Measurements from ENCODE around the gene SNX20.

The SNX20 gene

GRCh38 chr16:50680556-50680893 is 587 bp downstream of the SNX20 start:
- peak overlapping the region; percentile 93 for H3K4me3 Mint-ChIP-seq
- H3K36me3 Mint-ChIP-seq (ENCODE audit: low read depth), result peaks cover 46% of the 10 kb centered on the region

GRCh38 chr16:50679676-50680555 is 1.2 kb downstream of the SNX20 start:
- Mint-ChIP-seq H3K36me3 (ENCODE audit: low read depth) (peaks cover 52% of the 10 kb centered on the region), H3K4me1 (ENCODE audit: low read depth) (peaks cover 64% of the 10 kb centered on the region), H3K9me3 (no peaks in the 10 kb centered on the region), H3K4me3 (peak overlapping the region; percentile 93), H3K27ac (peak overlapping the region; percentile 85), H3K27me3 (ENCODE audit: low read depth) (no peaks in the 10 kb centered on the region)
- no peak for DNase-seq (ENCODE audit: low spot score)

More at GRCh38 chr16:50680556-50680893, 587 bp downstream of the SNX20 start:
- no peaks in the 10 kb centered on the region for H3K9me3 Mint-ChIP-seq
- H3K27ac Mint-ChIP-seq, result peak overlapping the region; percentile 85
- peaks cover 70% of the 10 kb centered on the region for H3K4me1 Mint-ChIP-seq (ENCODE audit: low read depth)
- H3K27me3 Mint-ChIP-seq (ENCODE audit: low read depth), result no peaks in the 10 kb centered on the region
- DNase-seq (ENCODE audit: low spot score), result no peak

GRCh38 chr16:50679266-50679665 is 1.8 kb downstream of the SNX20 start:
- Mint-ChIP-seq H3K4me1 (ENCODE audit: low read depth) (peaks cover 57% of the 10 kb centered on the region), H3K27me3 (ENCODE audit: low read depth) (no peaks in the 10 kb centered on the region), H3K36me3 (ENCODE audit: low read depth) (peaks cover 56% of the 10 kb centered on the region), H3K4me3 (peak overlapping the region; percentile 93), H3K9me3 (no peaks in the 10 kb centered on the region), H3K27ac (peak overlapping the region; percentile 85)
- no peak for DNase-seq (ENCODE audit: low spot score)

- Mint-ChIP-seq H3K9me3 (peaks cover 3% of the 10 kb centered on the region), H3K27ac (peak overlapping the region; percentile 34), H3K4me1 (ENCODE audit: low read depth) (peaks cover 51% of the 10 kb centered on the region), H3K4me3 (peak overlapping the region; percentile 93), H3K27me3 (ENCODE audit: low read depth) (no peaks in the 10 kb centered on the region), H3K36me3 (ENCODE audit: low read depth) (peaks cover 62% of the 10 kb centered on the region)
- DNase-seq (ENCODE audit: low spot score), result no peak
Observed at GRCh38 chr16:50678531-50678930, 2.6 kb downstream of the SNX20 start.

- Mint-ChIP-seq H3K36me3 (ENCODE audit: low read depth) (peaks cover 72% of the 10 kb centered on the region), H3K4me3 (peak overlapping the region; percentile 93), H3K27me3 (ENCODE audit: low read depth) (no peaks in the 10 kb centered on the region), H3K27ac (peak overlapping the region; percentile 67), H3K9me3 (peaks cover 11% of the 10 kb centered on the region), H3K4me1 (ENCODE audit: low read depth) (peaks cover 42% of the 10 kb centered on the region)
- no peak for DNase-seq (ENCODE audit: low spot score)
Observed at GRCh38 chr16:50677351-50677750, 3.8 kb downstream of the SNX20 start.

- H3K4me1 Mint-ChIP-seq (ENCODE audit: low read depth), result peaks cover 37% of the 10 kb centered on the region
- H3K27ac Mint-ChIP-seq, result no peak overlapping the region
- no peak overlapping the region for H3K4me3 Mint-ChIP-seq
- H3K27me3 Mint-ChIP-seq (ENCODE audit: low read depth), result no peaks in the 10 kb centered on the region
- DNase-seq (ENCODE audit: low spot score), result no peak
- peaks cover 78% of the 10 kb centered on the region for H3K36me3 Mint-ChIP-seq (ENCODE audit: low read depth)
- H3K9me3 Mint-ChIP-seq, result peaks cover 16% of the 10 kb centered on the region
Observed at GRCh38 chr16:50676684-50677225, 4.4 kb downstream of the SNX20 start.

- peaks cover 21% of the 10 kb centered on the region for H3K9me3 Mint-ChIP-seq
- no peak for DNase-seq (ENCODE audit: low spot score)
- H3K4me1 Mint-ChIP-seq (ENCODE audit: low read depth), result peaks cover 36% of the 10 kb centered on the region
- H3K27ac Mint-ChIP-seq, result no peak overlapping the region
- H3K36me3 Mint-ChIP-seq (ENCODE audit: low read depth), result peaks cover 86% of the 10 kb centered on the region
- no peaks in the 10 kb centered on the region for H3K27me3 Mint-ChIP-seq (ENCODE audit: low read depth)
- H3K4me3 Mint-ChIP-seq, result no peak overlapping the region
Observed at GRCh38 chr16:50675686-50676610, 5.2 kb downstream of the SNX20 start.

- H3K4me3 Mint-ChIP-seq, result no peak overlapping the region
- DNase-seq (ENCODE audit: low spot score), result no peak
- peaks cover 92% of the 10 kb centered on the region for H3K36me3 Mint-ChIP-seq (ENCODE audit: low read depth)
- H3K9me3 Mint-ChIP-seq, result peaks cover 21% of the 10 kb centered on the region
- no peaks in the 10 kb centered on the region for H3K27me3 Mint-ChIP-seq (ENCODE audit: low read depth)
- H3K4me1 Mint-ChIP-seq (ENCODE audit: low read depth), result peaks cover 30% of the 10 kb centered on the region
- no peak overlapping the region for H3K27ac Mint-ChIP-seq
Observed at GRCh38 chr16:50674831-50675230, 6.3 kb downstream of the SNX20 start.

- Mint-ChIP-seq H3K4me3 (no peak overlapping the region), H3K36me3 (ENCODE audit: low read depth) (peaks cover 93% of the 10 kb centered on the region), H3K9me3 (peaks cover 21% of the 10 kb centered on the region), H3K4me1 (ENCODE audit: low read depth) (peaks cover 21% of the 10 kb centered on the region), H3K27me3 (ENCODE audit: low read depth) (no peaks in the 10 kb centered on the region), H3K27ac (no peak overlapping the region)
- no peak for DNase-seq (ENCODE audit: low spot score)
Observed at GRCh38 chr16:50673496-50674275, 7.4 kb downstream of the SNX20 start.

- Mint-ChIP-seq H3K9me3 (peaks cover 21% of the 10 kb centered on the region), H3K27ac (peak overlapping the region; percentile 43), H3K36me3 (ENCODE audit: low read depth) (peaks cover 84% of the 10 kb centered on the region), H3K27me3 (ENCODE audit: low read depth) (no peaks in the 10 kb centered on the region), H3K4me3 (no peak overlapping the region), H3K4me1 (ENCODE audit: low read depth) (peaks cover 23% of the 10 kb centered on the region)
- DNase-seq (ENCODE audit: low spot score), result no peak
Observed at GRCh38 chr16:50671644-50672260, 9.4 kb downstream of the SNX20 start.

- Mint-ChIP-seq H3K4me1 (ENCODE audit: low read depth) (peaks cover 28% of the 10 kb centered on the region), H3K27ac (no peak overlapping the region), H3K36me3 (ENCODE audit: low read depth) (peaks cover 71% of the 10 kb centered on the region), H3K4me3 (no peak overlapping the region), H3K27me3 (ENCODE audit: low read depth) (no peaks in the 10 kb centered on the region), H3K9me3 (peaks cover 21% of the 10 kb centered on the region)
- no peak for DNase-seq (ENCODE audit: low spot score)
Observed at GRCh38 chr16:50670476-50670875, 10.6 kb downstream of the SNX20 start.

- H3K27me3 Mint-ChIP-seq (ENCODE audit: low read depth), result no peaks in the 10 kb centered on the region
- peaks cover 21% of the 10 kb centered on the region for H3K9me3 Mint-ChIP-seq
- DNase-seq (ENCODE audit: low spot score), result no peak
- peaks cover 34% of the 10 kb centered on the region for H3K4me1 Mint-ChIP-seq (ENCODE audit: low read depth)
- peaks cover 67% of the 10 kb centered on the region for H3K36me3 Mint-ChIP-seq (ENCODE audit: low read depth)
- H3K27ac Mint-ChIP-seq, result no peak overlapping the region
- H3K4me3 Mint-ChIP-seq, result no peak overlapping the region
Observed at GRCh38 chr16:50669741-50670140, 11.4 kb downstream of the SNX20 start.
